HEK293T (cell line): ENCODE measurements around the gene MYD88.

Experiments
- CTCF ChIA-PET: fragments of 350-600 bp; formaldehyde crosslinking; extraction: SDS; loops from one replicate; lab custom pipeline; 2021; ENCODE audit warnings: antibody characterized with exemption, inconsistent platforms; lab: Yijun Ruan, JAX
- POLR2A ChIA-PET: fragments of 350-600 bp; formaldehyde crosslinking; extraction: SDS; loops from one replicate; lab custom pipeline; 2020; ENCODE audit warnings: antibody characterized with exemption, inconsistent platforms; lab: Yijun Ruan, JAX
- DNase-seq: peaks from one replicate; pipeline ENCODE4 v3.0.0; 2012; ENCODE audit warnings: mixed read lengths; ENCODE audit errors: extremely low spot score
- ARNT ChIP-seq: fragments of 450-650 bp; IDR thresholded peaks from 2 replicates; pipeline ENCODE4 v1.6.1; 2017; ENCODE audit warnings: mild to moderate bottlenecking
- BHLHE40 ChIP-seq: fragments of 450-650 bp; IDR thresholded peaks from 2 replicates; pipeline ENCODE4 v1.6.1; 2016; ENCODE audit warnings: mild to moderate bottlenecking, moderate library complexity, borderline replicate concordance
- CTBP1 ChIP-seq: fragments of 450-650 bp; IDR thresholded peaks from 2 replicates; pipeline ENCODE4 v1.6.1; 2016; ENCODE audit warnings: borderline replicate concordance
- ELF4 ChIP-seq: fragments of 450-650 bp; IDR thresholded peaks from 2 replicates; pipeline ENCODE4 v1.6.1; 2017; ENCODE audit warnings: antibody characterized with exemption
- FOXA1 ChIP-seq: fragments of 450-650 bp; IDR thresholded peaks from 2 replicates; pipeline ENCODE4 v1.6.1; 2016; ENCODE audit warnings: mild to moderate bottlenecking
- FOXK2 ChIP-seq: fragments of 450-650 bp; IDR thresholded peaks from 2 replicates; pipeline ENCODE4 v1.6.1; 2016; ENCODE audit warnings: mild to moderate bottlenecking
- FOXM1 ChIP-seq: fragments of 450-650 bp; IDR thresholded peaks from 2 replicates; pipeline ENCODE4 v1.6.1; 2017; ENCODE audit warnings: mild to moderate bottlenecking, borderline replicate concordance
- HDGF ChIP-seq: fragments of 450-650 bp; IDR thresholded peaks from 2 replicates; pipeline ENCODE4 v1.6.1; 2017; ENCODE audit warnings: antibody characterized with exemption, borderline replicate concordance
- L3MBTL2 ChIP-seq: fragments of 450-650 bp; conservative IDR thresholded peaks from 2 replicates; pipeline ENCODE4 v1.6.1; 2016; ENCODE audit warnings: mild to moderate bottlenecking
- LEF1 ChIP-seq: fragments of 450-650 bp; IDR thresholded peaks from 2 replicates; pipeline ENCODE4 v1.6.1; 2017; ENCODE audit warnings: mild to moderate bottlenecking, borderline replicate concordance
- NFRKB ChIP-seq: fragments of 450-650 bp; IDR thresholded peaks from 2 replicates; pipeline ENCODE4 v1.6.1; 2016; ENCODE audit warnings: mild to moderate bottlenecking, moderate library complexity
- SP1 ChIP-seq: fragments of 450-650 bp; IDR thresholded peaks from 2 replicates; pipeline ENCODE4 v1.6.1; 2017
- SUZ12 ChIP-seq: fragments of 450-650 bp; IDR thresholded peaks from 2 replicates; pipeline ENCODE4 v1.6.1; 2016; ENCODE audit warnings: mild to moderate bottlenecking
- TARDBP ChIP-seq: fragments of 450-650 bp; IDR thresholded peaks from 2 replicates; pipeline ENCODE4 v1.6.1; 2016
- ZNF384 ChIP-seq: fragments of 450-650 bp; IDR thresholded peaks from 2 replicates; pipeline ENCODE4 v1.6.1; 2016
- TF ChIP-seq, protein P1 (sequence below): fragments of 450-650 bp; IDR thresholded peaks from 2 replicates; pipeline ENCODE4 v1.6.1; 2016

MYD88 gene

DNA sequence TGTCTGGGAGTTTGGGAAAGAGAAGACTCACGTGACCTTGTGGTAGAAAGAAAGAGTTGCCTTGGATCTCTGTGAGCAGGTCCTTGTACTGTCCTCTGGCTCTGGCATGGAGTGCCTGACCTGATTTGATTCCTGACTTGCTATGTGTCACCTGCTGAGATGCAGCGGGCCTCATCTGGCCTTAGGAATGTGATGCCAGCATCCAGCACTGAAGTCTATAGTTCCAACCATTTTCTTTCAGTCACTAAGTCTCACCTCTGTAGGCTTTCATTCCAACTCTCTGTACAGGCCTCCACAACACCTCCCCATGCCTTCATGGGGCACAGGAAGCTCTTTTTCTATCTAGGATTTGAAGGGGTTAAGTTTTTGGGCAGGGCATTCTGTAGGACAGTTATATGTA is 14.8 kb downstream of the MYD88 start:
- CTCF ChIA-PET: no interaction called here
- no peak for DNase-seq
- POLR2A ChIA-PET: interaction anchor here (1.2 to 4.3 kb wide), 3 partner anchors 11 to 16 kb away, joined by 3 to 26 read pairs (median 3); partner anchors contain the start of genes ACAA1, MYD88 and OXSR1
- TF ChIP-seq ELF4 (no peak), FOXM1 (no peak), CTBP1 (no peak), HDGF (no peak), NFRKB (no peak), L3MBTL2 (no peak), ZNF384 (no peak), SP1 (no peak), FOXK2 (no peak), TARDBP (no peak), BHLHE40 (no peak), FOXA1 (no peak), LEF1 (no peak), SUZ12 (no peak), ARNT (no peak)
- TF ChIP-seq, protein P1, sequence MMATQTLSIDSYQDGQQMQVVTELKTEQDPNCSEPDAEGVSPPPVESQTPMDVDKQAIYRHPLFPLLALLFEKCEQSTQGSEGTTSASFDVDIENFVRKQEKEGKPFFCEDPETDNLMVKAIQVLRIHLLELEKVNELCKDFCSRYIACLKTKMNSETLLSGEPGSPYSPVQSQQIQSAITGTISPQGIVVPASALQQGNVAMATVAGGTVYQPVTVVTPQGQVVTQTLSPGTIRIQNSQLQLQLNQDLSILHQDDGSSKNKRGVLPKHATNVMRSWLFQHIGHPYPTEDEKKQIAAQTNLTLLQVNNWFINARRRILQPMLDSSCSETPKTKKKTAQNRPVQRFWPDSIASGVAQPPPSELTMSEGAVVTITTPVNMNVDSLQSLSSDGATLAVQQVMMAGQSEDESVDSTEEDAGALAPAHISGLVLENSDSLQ: no peak

DNA sequence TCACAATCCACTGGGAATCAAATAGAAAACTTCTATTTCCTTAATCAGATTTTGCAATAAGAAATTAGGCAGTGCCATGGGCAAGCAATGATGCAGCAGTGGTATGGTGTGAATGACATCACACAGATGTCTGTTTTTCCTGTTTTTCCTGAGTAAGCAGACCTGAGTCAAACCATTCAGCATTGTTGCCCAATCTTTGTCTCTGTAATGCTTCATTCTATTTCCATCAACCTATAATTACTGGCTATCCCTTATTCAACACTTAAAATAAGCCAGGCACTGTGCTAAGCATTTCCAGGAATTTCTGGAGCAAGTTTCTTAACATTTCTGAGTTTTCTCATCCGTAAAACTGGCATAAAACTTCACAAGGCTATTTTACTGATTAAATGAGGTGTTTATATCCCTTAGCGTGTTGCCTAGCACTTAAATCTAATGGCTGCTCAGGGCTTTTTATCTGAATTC is 15.6 kb downstream of the MYD88 start:
- ChIA-PET CTCF (interaction anchor here (1.6 kb wide), 1 partner anchor 11 kb away, joined by 4 read pairs; the partner anchor contains the start of gene OXSR1), POLR2A (interaction anchor here (4.3 kb wide), 1 partner anchor 10 kb away, joined by 26 read pairs; the partner anchor contains the start of gene OXSR1)
- no peak for DNase-seq
- no peak for TF ChIP-seq HDGF
- TF ChIP-seq L3MBTL2: no peak
- TF ChIP-seq, protein P1: no peak
- TF ChIP-seq BHLHE40: no peak
- no peak for TF ChIP-seq ELF4
- no peak for TF ChIP-seq FOXK2

DNA sequence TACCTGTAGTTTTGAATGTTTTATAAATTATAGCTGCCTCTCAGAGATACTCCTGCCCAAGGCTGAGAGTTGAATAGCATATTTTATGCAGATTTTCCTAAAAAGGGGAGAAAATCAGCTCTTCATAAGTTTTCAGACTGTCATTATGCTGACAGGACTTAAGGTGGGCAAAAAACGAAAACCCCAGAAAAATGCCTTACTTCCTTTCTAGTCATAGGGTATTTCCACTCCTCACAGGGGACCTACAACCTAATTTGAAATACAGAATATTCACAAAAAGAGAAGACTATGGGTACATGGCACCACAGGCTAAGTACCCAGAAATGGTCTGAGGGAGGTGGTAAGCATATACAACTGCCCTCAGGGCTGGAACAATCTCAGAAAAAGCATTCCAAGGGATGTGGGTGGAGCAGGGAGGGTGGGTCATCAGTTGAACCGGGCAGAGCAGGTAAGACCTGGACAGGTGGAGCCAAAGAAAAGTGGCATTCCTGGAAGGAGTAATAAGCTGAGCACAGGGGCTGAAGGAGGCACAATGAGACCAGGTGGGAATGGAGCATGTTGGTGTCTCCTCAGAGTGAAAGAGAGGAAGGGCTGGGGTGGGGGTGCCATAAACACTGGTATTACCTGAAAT is 16.3 kb downstream of the MYD88 start:
- DNase-seq: no peak
- ChIA-PET CTCF (interaction anchor here (1.6 kb wide), 1 partner anchor 10 kb away, joined by 4 read pairs; the partner anchor contains the start of gene OXSR1), POLR2A (interaction anchor here (4.3 kb wide), 1 partner anchor 10 kb away, joined by 26 read pairs; the partner anchor contains the start of gene OXSR1)
- TF ChIP-seq TARDBP (no peak), ARNT (no peak), FOXA1 (no peak), LEF1 (no peak), NFRKB (no peak), SUZ12 (no peak), L3MBTL2 (no peak), HDGF (no peak)
- TF ChIP-seq, protein P1: no peak

DNA sequence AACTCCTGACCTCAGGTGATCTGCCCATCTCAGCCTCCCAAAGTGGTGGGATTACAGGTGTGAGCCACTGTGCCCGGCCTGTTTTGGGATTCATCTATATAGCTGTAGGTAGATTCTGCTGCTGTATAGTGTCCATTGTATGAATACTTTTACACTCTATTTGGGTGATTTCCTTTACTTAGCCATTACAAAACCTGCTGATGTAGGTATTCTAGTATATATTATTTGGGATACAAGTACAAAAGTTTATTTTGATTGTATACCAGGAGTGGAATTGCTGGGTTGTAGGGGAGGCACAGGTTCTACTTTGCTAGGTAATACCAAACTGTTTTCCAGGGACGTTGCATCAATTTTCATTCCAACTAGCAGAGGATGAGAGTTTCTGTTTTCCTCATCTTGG is 17.4 kb downstream of the MYD88 start:
- CTCF ChIA-PET: no interaction called here
- POLR2A ChIA-PET: interaction anchor here (4.3 kb wide), 1 partner anchor 9 kb away, joined by 26 read pairs; the partner anchor contains the start of gene OXSR1
- TF ChIP-seq L3MBTL2 (no peak), NFRKB (no peak), ELF4 (no peak), SUZ12 (no peak)
- DNase-seq: no peak

DNA sequence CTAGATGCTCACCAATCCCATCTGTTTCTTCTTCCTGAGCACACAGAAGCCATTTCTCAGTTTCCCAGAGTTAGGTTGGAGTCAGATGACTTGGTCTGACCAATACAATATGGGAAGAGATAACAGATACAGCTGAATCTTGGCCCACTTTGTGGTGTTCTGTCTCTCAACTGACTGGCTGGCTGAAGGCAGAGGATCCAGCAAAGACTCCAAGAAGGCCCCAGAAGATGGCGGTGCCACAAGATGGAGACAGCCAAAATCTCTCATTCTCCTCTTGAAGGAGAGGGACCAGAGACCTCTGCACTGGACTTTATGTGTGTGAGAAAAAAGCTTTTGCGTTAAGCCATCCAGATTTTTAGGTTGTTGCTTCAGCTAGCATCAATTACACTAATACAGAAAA is 18.7 kb downstream of the MYD88 start:
- CTCF ChIA-PET: no interaction called here
- DNase-seq: no peak
- POLR2A ChIA-PET: interaction anchor here (0.8 kb wide), 1 partner anchor 8 kb away, joined by 3 read pairs; the partner anchor contains the start of gene OXSR1
- TF ChIP-seq SP1: no peak
- no peak for TF ChIP-seq ARNT
- no peak for TF ChIP-seq HDGF
- no peak for TF ChIP-seq ZNF384

DNA sequence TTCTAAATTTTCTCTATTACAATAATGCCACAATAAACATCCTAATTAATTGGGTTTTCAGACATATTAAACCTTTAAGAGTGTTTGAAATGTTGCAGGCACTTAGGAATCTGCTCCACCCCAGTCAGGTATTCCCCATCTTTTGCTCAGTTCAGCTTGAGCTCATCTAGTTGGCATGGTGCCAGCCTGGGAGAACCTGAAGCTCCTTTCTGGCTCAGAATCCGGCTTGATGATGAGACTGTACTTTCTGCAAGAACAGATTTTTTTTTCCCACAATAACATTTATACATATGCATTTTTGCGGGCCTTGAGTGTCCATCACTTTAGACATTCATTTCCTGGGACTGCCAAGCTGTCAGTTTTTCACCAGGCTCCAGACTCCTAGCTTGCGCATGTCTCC is 19.1 kb downstream of the MYD88 start:
- TF ChIP-seq FOXK2 (no peak), ELF4 (no peak), CTBP1 (no peak), SP1 (no peak), NFRKB (no peak), ZNF384 (no peak), FOXM1 (no peak), L3MBTL2 (no peak), FOXA1 (no peak), HDGF (no peak), BHLHE40 (no peak), ARNT (no peak)
- TF ChIP-seq, protein P1: no peak
- DNase-seq: no peak
- ChIA-PET POLR2A (no interaction called here), CTCF (no interaction called here)
